DMS79 treated with DMSO at 0.1 percent for 48 hours (cell line): ENCODE results near the gene DUSP18.
"Not testable (repeated sequence)": the region's sequence is repeated elsewhere in the genome, so short reads cannot be mapped to it uniquely, and the experiment has no call there.

ENCODE experiments used
- DNase-seq: peaks from one replicate; lab custom pipeline; 2025; lab: John Stamatoyannopoulos, UW

DUSP18 gene

DNA sequence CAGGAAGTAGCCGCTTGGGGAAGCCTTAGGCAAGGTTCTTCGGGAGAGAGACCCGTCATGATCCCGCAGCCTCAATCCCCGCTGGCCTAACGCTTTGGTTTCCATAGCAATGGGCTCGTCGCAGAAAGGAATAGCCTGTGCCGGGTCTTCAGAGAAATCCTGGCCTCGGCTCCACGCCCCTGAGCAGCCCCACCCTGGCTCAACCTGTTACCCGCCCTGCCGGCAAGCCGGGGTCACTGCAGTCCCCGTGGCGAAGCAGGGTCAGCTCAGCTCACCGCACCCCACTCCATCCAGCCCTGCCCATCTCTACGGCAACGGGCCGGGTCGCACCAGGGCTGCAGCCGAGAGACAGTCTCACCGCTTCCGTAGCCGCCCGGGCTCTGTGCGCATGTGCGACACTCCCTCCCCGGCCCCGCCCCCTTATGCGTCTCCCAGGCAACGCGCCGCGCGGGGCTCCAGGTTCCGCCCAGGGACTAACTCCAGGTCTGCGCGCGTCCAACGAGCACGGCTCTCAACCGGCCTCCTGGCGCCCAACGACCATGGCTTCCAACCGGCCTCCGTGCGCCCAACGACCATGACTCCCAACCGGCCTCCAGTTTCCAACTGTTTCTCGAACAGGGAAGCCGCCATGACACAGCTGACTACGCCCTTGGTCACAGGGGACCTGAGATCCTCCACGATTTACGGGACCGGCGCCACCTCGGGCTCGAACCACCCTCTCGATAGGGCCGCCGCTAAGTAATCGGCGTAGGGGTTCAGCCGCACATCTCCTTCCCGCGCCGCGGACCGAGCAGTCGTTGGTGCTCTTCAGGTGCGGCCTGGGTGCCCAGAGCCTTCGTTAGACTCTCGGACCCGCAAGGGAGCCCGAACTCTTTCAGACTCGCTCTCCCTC lies at the start of gene DUSP18:
TSS of gene DUSP18 (minus strand) at position 382 of the 892 bp plus-strand sequence. CDS start 3,872 bp downstream, outside the sequence.
- peak; percentile 61 for DNase-seq

DNA sequence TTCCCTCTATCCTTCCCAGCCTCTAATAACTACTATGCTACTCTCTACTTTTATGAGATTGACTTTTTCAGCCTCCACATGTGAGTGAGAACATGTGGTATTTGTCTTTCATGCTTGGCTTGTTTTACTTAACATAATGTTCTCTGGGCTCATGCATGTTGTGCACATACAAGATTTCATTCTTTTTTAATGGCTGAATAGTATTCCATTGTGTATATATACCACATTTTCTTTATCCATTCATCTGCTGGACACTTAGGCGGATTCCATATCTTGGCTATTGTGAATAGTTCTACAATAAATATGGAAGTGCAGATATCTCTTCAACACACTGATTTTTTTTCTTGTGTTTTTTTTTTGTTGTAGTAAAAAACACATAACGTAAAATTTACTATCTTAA lies 46.4 kb upstream of the DUSP18 start:
- no peak for DNase-seq

DNA sequence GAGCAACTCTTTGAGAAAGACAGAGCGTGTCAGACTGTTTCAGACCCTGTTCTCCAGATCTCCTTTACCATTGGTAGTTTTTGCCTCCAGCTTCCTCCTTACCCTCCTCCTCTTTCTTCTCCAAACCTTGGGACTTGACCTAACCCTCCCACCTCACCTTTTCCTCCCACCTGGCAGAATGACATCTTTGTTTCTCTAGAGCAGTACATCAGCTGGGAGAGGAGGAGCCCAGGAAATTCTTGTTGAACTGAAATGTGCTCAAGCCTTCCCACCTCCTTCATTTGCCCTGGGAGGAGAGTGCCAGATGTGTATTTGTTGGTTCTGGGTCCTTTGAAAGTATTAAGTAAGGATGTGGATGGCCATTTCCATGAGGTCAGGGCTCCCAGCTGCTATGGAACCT lies 44.4 kb upstream of the DUSP18 start:
- DNase-seq: no peak

DNA sequence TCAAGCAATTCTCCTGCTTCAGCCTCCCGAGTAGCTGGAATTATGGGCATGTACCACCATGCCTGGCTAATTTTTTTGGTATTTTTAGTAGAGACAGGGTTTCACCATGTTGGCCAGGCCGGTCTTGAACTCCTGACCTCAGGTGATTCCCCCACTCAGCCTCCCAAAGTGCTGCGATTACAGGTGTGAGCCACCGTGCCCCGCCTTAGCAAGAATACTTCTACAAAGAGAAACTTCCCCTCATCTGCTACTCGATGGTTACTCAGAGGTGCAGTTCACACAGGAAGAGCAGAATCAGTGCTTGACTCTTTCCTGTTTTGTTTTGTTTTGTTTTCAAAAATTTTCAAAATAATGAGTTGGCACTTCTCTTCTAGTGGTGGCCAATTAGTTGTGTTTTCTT lies 42.3 kb upstream of the DUSP18 start:
- DNase-seq: not testable (repeated sequence)

DNA sequence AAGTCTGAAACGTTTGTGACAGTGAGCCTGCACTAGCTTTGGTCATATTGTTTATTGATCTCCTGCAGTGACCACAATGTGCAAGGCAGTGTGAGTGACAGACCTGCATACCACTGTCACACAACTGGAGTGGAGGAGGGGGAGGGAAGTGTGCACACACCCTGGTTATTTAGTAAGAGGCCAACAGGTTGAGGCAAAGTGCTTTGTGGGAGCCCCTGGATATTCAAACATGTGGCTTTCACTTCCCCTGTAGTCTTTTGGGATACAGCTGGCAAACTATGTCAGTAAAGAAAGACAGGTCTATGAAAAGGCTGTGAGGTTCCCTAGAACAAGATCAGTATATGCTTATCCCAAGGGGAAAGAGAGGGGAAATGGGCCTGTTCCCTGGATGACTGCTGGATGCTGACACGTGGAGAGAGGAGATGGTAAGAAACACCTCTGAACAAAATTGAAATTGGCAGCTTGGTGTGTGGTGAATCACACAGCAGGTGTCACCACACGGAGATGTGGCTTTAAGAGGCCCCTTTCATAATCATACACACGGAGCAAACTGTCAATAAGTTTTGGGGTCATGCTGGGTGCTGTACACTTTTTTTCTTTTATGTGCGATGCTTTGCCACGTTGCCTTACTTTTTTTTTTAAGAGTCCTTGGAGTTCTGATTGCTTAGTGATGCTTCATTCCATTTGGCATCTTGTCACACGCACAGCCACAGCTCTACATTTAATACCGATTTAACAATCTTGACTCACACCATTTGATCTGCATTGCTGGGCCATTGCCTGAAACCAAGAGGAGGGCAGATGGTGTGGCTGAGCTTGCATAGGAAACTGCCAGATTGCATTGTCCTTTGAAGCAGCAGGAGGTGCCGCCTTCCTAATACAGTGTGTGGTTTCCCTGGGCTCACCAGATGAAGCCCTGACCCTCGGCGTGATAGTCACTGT lies 38.3 kb upstream of the DUSP18 start:
- DNase-seq: no peak

DNA sequence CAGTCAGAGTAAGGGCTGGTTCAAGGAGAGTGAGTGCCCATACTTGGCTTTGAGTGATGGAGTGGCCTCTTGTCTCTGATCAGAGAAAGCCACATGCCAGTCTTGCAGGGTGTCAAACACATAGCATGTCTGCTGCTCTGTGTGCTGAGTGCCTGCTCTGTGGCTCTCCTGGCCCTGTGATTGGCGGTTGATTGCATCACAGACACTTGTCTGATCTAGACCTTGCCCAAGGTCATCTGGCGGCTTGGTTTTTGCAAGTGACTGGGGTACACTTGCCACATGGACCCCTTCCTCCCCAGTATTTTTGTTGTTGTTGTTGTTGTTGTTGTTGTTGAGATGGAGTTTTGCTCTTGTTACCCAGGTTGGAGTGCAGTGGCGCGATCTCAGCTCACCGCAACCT lies 37.3 kb upstream of the DUSP18 start:
- no peak for DNase-seq

DNA sequence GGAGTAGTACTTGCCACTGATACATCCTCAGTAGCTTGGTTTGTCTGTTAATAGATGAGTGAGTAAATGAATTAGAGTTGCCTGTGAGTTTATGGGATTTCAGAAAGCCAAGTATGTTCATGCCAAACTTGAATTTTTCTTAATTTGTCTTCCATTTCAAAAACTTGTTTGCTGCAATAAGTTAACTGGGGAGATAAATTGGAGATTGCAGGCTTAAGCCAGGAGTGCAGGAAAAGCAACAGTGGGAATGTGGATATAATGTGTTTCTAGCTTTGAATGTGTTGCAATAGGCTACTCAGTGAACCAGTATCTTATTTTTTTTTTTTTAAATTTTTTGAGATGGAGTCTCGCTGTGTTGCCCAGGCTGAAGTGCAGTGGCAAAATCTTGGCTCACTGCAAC lies 35.2 kb upstream of the DUSP18 start:
- DNase-seq: no peak

DNA sequence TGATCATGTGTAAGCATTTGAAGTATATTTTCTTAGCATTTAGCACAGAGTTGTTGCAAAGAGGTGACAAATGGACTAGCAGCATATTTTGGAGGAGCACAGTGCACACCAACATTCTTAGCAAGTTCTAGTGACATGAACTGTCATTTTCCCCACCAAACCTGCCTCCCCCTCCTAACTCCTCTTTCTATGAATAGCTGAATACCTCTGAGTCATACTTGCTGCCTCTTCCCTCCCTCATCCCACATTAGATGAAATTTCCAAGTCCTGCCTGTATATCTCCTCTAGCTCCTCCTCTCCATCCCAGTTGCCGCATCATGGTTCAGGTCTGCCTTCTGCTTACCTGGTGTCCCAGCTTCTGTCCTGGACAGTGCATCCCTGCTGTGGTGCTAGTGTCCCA lies 34.2 kb upstream of the DUSP18 start:
- DNase-seq: no peak

DNA sequence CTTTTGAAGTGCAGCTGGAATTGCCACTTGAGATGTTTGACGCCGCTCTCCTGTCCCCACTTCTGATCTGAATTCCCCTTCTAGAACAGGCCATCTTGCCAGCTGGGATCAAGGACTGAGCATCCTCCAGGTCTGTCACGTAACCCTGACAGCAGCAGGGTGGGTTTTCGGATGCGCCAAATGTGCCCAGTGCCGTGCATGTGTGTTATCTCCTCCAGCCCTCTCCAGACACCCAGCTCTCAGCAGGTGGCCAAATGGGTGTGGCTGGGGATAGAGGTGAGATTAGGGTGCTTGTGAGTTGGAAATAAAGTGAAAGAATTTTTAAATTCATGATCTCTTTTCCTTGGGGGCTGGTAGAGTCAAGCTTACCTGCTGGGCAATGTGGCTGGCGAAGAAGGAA lies 30.3 kb upstream of the DUSP18 start:
- no peak for DNase-seq

DNA sequence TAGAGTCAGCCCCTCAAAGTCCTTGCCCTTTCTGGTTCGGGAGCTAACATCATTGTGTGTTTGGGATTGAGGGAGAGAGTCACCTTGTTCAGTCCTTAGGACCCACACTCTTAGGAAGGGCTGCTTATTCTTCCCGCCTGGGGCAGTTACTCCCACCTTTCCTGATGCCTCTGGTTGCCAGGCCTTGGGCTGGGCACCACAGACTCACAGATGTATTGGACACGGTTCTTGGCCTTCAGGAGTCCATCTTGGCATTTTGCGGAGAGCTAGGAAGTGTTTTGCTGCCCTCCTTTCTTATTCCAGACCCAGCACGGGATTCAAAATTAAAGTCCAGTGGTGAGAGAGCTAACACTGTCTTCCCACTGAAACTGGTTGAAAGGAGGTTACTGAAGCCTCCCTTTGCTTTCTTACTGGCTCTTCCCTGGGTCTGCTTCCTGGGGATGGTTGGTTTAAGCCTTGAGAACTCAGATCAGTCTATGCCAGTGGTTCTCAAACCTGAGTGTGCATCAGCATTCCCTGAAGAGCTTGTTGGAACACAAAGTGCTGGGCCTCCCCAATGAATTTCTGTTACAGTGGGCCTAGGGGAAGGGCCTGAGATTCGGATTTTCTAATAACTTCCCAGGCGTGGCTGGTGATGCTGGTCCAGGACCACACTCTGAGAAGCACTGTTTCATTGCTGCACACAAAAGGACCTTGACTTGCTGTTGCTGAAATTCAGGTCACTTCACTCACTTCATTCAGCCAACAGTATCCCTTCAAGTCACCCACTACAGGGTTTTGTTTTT lies 28.4 kb upstream of the DUSP18 start:
- DNase-seq: no peak

DNA sequence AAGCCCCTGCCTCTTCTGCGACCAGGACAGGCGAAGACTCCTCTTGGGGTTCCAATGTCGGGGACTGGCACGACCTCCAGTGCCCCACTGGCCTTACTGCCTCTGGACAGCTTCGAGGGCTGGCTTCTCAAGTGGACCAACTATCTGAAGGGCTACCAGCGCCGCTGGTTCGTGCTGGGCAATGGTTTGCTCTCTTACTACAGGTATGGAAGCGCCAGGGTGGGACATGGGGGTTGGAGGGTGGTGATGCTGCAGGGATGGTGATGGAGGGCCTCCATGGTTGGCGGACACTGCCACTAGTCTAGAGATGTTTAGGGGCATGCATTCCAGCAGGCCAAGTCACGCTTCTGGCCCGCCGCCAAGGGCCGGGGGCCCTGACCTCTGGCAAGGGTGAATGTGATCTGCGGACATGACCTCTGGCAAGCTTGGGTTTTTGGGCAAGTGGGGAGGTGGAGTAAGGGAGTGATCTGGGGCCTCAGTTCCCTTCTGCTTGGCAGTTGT lies 27.7 kb upstream of the DUSP18 start:
- no peak for DNase-seq

DNA sequence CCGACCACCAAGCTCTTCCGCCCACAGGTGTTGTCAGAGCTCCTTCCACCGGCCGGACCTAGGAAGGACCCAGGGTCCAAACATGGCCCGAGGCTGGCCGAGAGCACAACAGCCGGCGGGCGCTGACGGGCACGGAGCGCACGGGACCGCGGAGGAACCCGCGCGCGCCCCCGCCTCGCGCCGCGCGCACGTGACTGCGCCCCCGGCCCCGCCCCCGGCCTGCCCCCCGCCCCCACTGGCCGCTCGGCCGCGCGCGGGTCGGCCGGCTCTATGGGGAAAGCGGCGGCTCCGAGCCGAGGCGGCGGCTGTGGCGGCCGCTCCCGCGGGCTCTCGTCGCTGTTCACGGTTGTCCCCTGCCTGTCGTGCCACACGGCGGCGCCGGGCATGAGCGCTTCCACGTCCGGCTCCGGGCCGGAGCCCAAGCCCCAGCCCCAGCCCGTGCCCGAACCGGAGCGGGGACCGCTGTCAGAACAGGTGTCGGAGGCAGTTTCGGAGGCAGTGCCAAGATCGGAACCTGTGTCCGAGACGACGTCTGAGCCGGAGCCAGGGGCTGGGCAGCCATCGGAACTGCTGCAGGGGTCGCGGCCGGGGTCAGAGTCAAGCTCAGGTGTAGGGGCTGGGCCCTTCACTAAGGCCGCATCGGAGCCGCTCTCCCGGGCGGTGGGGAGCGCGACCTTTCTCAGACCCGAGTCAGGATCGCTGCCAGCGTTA lies 27.1 kb upstream of the DUSP18 start, which contains the start of gene OSBP2:
TSS of gene OSBP2 (plus strand) at position 235 of the 711 bp plus-strand sequence. CDS start at position 271, 36 bp downstream.
- peak; percentile 12 for DNase-seq

DNA sequence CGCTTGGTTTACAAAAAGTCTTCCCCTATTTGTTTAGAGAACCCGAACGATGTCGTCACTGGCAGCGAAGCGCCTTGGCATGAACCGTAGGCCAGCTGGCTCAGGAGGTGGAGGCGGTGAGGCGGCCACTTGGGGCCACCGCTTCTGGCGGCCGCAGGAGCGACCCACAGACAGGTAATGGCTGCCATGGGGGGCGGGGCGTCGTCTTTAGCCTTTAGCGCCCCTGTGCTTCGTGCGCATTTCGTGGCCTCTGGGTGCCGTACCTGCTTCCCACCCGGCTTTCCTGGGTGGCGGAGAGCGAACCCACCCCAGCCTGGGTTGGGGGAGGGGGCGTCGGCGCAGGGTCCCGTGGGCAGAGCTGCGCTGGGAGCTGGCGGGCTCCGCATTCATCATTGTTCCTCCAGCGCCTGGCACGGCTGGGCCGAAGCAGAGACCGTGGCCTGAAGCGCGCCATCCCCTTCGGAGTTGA lies 26.5 kb upstream of the DUSP18 start:
- peak; percentile 56 for DNase-seq

DNA sequence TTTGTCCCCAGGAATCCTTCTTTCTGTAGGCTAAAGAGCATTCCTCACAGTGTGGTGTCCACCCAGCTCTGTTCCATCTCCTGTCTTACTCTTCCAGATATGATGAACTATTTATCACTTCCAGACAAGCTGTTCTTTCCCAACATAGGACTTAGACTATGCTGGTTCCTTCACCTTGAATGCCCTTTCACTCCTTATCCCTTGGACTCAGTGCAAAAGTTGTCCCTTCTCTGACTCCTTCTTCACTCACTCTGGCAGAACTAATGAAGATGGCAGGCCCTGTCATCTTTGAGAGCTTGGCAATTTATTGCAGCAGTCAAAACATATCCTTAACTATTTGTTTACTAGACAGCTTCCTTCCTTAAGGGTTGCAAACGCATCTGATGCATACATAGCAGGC lies 23.5 kb upstream of the DUSP18 start:
- no peak for DNase-seq

DNA sequence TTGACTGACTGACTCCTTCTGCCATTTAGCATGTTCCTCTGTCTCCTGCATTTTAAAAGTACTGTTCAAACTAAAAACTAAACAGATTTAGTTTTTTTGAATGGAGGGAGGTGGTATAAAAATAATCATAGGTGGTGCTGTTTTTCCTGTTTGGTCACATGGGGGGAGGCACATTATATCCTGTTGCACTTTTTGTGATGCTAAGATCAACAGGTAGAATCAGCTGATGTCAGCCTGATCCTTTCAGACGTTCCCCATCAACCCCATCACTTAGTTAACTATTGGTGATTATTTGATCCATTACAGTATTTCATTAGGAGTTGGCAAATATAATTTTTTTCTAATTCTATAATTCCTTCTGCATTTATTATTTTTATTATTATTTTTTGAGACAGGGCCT lies 21.9 kb upstream of the DUSP18 start:
- no peak for DNase-seq

DNA sequence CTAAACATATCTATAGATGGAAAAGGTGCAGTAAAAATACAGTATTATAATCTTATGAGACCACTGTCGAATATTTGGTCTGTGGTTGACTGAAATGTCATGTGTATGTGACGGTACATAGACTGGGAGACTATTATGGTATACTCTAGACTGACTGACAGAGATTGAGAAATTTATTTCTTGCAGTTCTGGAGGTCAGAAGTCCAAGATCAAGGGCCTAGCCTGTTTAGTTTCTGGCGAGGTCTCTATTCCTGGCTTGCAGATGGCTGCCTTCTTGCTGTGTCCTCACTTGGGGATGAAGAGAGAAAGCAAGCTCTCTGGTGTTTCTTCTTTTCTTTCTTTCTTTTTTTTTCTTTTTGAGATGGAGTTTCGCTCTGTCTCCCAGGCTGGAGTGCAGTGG lies 19.7 kb upstream of the DUSP18 start:
- DNase-seq: no peak

DNA sequence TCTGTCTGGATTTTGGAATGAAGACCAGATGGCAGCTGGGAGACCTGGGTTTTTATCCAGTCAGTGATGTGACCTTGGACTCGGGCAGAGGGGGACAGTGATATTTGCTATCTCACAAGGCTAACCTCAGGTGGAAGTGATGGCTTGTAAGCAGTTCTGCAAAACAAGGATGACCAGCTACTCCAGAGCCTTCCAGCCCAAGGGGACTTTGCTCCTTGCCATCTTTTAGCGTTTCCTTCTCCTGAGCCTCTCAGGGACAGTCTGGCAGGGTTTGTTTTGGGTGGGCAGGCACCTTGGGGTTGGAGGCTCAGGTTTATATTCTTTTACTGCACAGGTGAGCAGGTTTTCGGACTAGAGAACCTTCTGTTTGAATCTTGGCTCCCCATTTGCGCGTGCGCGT lies 17.5 kb upstream of the DUSP18 start:
- no peak for DNase-seq

DNA sequence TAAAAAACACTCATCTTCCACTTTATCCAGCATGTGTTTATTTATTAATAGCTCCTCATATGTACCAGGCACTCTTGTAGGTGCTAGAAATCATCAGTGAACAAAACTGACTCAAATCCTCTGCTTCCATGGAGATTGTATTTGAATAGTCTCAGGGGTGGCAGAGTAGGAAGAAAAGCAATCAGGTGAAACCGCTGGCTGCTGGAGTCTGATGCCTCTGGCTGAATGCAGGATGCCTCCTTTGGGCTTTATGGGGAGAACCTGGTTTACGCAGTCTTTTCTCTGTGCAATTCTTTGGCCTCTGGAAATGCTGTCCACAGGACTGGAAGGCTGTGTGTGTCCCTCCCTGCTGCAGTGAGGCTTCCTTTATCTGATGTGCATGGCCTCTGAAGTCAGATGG lies 14.2 kb upstream of the DUSP18 start:
- DNase-seq: no peak

DNA sequence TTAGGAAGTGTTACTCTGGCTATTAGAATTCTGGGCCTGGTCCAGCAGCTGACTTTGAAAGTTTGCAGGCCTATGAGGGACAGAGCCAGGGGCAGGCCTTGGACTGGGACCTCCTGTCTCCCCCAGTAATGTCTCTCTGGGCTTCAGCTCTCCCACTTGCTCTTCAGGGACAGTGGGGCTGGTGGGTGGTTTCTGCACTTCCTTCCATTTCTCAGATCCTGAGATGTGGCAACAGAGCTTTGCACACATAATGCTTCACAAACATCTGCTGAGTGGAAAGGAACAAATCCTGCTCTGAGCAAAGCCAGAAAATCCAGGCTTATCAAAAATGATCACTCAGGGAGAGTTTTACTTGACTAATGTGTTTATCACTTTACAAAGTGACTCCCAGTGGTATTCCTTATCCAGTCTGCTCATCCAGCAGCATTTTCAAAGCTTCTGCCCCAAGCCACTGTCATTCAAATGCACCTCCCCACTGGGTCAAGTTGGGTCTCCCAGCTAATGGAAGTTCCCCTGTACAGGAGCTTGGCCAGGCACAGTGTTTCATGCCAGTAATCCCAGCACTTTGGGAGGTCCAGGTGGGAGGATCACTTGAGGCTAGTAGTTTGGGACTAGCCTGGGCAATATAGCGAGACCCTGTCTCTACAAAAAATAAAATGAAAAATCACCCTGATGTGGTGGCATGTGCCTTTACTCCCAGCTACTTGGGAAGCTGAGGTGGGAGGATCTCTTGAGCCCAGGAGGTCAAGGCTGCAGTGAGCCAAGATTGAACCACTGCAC lies 13.5 kb upstream of the DUSP18 start:
- DNase-seq: no peak
